Esophagus (tissue), 2 donors: Measurements from ENCODE around the gene LRRC74A. TPM values are rescaled to one million over a fixed set of nuclear protein-coding genes. Genes with fewer than 3 reads are reported as not detected.

Experiments
- H3K27ac ChIP-seq, 2 donors: one replicate each; pipeline ENCODE4 v1.5.1; 2013; ENCODE audit warnings: low read depth in 2 of 2, mild to moderate bottlenecking in 2 of 2, inconsistent platforms in 1 of 2, low read length in 1 of 2, moderate library complexity in 1 of 2
- H3K27me3 ChIP-seq, 2 donors: one replicate each; pipeline ENCODE4 v1.6.1; 2013; ENCODE audit warnings: low read length in 2 of 2, control low read depth in 1 of 2, mild to moderate bottlenecking in 1 of 2; ENCODE audit not compliant: insufficient read depth in 2 of 2, control insufficient read depth in 1 of 2
- H3K36me3 ChIP-seq, 2 donors: one replicate each; pipeline ENCODE4 v1.6.1; 2013; ENCODE audit warnings: low read length in 1 of 2; ENCODE audit not compliant: control insufficient read depth in 2 of 2, insufficient read depth in 2 of 2
- H3K4me1 ChIP-seq, 2 donors: one replicate each; pipeline ENCODE4 v1.6.1; 2013; ENCODE audit warnings: low read length in 1 of 2; ENCODE audit not compliant: control insufficient read depth in 2 of 2, insufficient read depth in 2 of 2
- H3K4me3 ChIP-seq, 2 donors: one replicate each; pipeline ENCODE4 v1.5.1; 2013; ENCODE audit warnings: low read length in 2 of 2, mild to moderate bottlenecking in 2 of 2, low read depth in 1 of 2, moderate library complexity in 1 of 2
- H3K9me3 ChIP-seq, 2 donors: one replicate each; pipeline ENCODE4 v1.6.1; 2013; ENCODE audit warnings: mild to moderate bottlenecking in 2 of 2, low read depth in 1 of 2, low read length in 1 of 2, moderate library complexity in 1 of 2; ENCODE audit not compliant: control insufficient read depth in 2 of 2, insufficient read depth in 1 of 2
- WGBS, 2 donors: extraction: QIAGEN DNeasy Blood & Tissue Kit; methylation state at CpG; one replicate each; pipeline ENCODE4 v1.1.7; 2013; 5-methylcytosine and 5-hydroxymethylcytosine counted together
- polyA plus RNA-seq, 2 donors: library from polyadenylated mRNA; stranded (reverse); fragments of 200-250 nt; gene quantifications; one replicate each; pipeline ENCODE4 v1.2.3, GENCODE V29; 2013
- donor health status: healthy with polysubstance abuse.
- donor health status: Bipolar disorder and iron deficiency.

Gene LRRC74A
- polyA plus RNA-seq, 2 donors = not detected

DNA sequence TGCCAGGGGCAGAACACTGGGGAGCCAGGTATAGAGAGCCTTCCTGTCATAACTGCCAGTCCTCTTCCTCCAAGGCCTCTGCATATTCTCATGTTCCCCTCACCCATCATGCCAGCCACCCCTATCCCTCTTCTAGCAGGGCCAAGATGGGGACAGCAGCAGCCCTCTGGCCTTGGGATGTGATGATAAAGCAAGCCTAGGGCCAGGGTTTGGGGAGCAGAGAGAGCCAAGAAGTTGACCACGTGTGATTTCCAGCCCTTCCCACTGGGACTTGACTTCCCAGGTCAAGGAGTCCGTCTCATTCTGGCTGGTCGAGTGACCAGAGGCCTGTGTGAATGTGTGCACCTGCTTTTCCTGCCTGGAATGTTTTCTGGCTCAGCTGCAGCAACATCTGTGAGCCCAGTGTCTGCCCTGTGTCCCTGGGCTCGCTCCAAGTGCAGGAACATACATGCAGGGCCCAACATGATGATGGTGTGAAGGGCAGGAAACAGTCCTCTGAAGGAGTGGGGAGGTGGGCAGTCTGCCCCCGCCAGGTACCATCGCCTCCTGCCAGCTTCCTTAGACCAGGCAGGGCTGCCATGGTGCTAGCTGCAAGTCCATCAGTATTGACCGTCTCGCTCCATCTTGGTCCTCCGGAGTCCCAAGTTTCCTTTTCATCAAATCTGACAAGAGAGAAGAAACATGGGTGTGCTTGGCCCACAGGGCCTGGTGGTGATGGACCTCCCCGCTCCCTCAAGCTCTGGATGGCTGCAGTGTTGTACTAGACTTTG lies 43.9 kb upstream of the LRRC74A start:
- H3K27ac ChIP-seq = no peak overlapping the region
- peaks cover 4 to 15% of the 10 kb centered on the region in 2 donors for H3K36me3 ChIP-seq
- H3K4me1 ChIP-seq = peaks cover 2 to 4% of the 10 kb centered on the region in 2 donors
- no peaks in the 10 kb centered on the region for H3K9me3 ChIP-seq
- H3K27me3 ChIP-seq = no peaks in the 10 kb centered on the region
- 76 to 79% methylated on average over 10 of the region's 10 CpGs for WGBS, 2 donors
- H3K4me3 ChIP-seq = no peak overlapping the region

DNA sequence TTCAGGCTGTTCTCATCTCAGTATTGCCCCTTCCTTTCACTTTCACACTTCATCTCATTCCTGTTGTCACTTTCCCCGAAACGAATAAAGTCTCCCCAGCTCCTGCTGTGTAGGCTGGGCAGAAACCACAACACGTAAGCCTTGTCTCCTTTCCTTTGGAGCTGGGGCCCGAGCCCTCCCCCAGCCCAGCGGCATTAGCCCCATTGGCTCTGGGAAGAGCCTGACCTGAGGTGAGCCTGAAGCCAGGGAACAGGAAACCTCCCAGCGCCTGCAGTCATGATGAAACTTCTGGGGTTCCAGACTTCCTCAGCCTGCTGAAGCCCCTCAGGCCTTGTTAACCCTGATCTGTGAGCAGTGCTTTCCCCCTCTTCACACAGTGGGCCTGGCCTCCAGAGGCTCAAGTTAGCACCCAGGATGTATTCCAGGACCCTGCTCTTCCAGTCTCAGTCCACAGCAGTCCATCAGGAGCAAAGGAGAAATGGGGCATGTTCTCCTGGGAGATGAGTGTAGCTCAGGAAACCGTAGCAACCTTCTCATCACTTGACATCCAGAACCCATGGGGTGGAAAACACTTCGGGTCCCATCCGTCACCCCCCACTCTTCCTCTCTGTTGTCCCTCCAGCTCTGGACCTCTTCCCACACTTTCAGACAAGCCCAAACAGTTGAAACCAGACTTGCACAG lies 43.2 kb upstream of the LRRC74A start:
- H3K4me3 ChIP-seq = no peak overlapping the region
- H3K36me3 ChIP-seq = peaks cover 11 to 20% of the 10 kb centered on the region in 2 donors
- no peaks in the 10 kb centered on the region for H3K9me3 ChIP-seq
- H3K27me3 ChIP-seq = no peaks in the 10 kb centered on the region
- 48 to 52% methylated on average over 8 to 9 of the region's 9 CpGs for WGBS, 2 donors
- no peak overlapping the region for H3K27ac ChIP-seq
- H3K4me1 ChIP-seq = peaks cover 2 to 4% of the 10 kb centered on the region in 2 donors

- WGBS, 2 donors = 81% methylated on average over 6 of the region's 6 CpGs
- Histone ChIP-seq H3K27me3 (no peaks in the 10 kb centered on the region), H3K9me3 (no peaks in the 10 kb centered on the region), H3K4me1 (peaks cover 2 to 4% of the 10 kb centered on the region in 2 donors), H3K27ac (no peak overlapping the region), H3K36me3 (peaks cover 17 to 27% of the 10 kb centered on the region in 2 donors), H3K4me3 (no peak overlapping the region)
These were observed 41.8 kb upstream of the LRRC74A start for GRCh38 chr14:76784266-76784874.

GRCh38 chr14:76784881-76785280 lies 41.3 kb upstream of the LRRC74A start:
- peaks cover 17 to 27% of the 10 kb centered on the region in 2 donors for H3K36me3 ChIP-seq

GRCh38 chr14:76786601-76787000 lies 39.6 kb upstream of the LRRC74A start:
- no peaks in the 10 kb centered on the region for H3K27me3 ChIP-seq
- no peak overlapping the region for H3K27ac ChIP-seq
- WGBS, 2 donors = 96 to 99% methylated on average over 2 of the region's 2 CpGs
- peaks cover 24 to 30% of the 10 kb centered on the region in 2 donors for H3K36me3 ChIP-seq
- no peaks in the 10 kb centered on the region for H3K9me3 ChIP-seq
- H3K4me3 ChIP-seq = no peak overlapping the region
- H3K4me1 ChIP-seq = peaks cover 0 to 3% of the 10 kb centered on the region in 2 donors

More at GRCh38 chr14:76784881-76785280, 41.3 kb upstream of the LRRC74A start:
- Histone ChIP-seq H3K4me3 (no peak overlapping the region), H3K27me3 (no peaks in the 10 kb centered on the region), H3K9me3 (no peaks in the 10 kb centered on the region), H3K4me1 (peaks cover 2 to 4% of the 10 kb centered on the region in 2 donors), H3K27ac (no peak overlapping the region)
- 46 to 47% methylated on average over 2 of the region's 2 CpGs for WGBS, 2 donors

DNA sequence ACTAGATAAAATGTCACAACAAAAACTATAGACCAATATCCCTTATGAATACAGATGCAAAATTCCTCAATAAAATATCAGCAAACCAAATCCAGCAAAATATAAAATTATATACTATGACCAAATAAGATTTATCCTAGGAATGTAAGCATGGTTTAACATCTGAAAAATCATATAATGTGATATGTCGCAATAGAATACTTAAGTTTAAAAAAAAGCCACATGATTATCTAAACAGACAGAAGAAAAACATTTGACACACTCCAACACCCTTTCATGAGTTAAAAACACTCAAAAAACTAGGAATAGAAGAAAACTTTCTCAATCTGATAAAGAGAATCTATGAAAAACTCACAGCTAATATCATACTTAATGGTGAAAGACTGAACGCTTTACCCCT lies 33.8 kb upstream of the LRRC74A start:
- H3K9me3 ChIP-seq = no peaks in the 10 kb centered on the region
- H3K4me1 ChIP-seq = no peaks in the 10 kb centered on the region
- no peak overlapping the region for H3K27ac ChIP-seq
- WGBS, 2 donors = 97 to 98% methylated on average over 2 of the region's 2 CpGs
- H3K27me3 ChIP-seq = no peaks in the 10 kb centered on the region
- no peak overlapping the region for H3K4me3 ChIP-seq
- H3K36me3 ChIP-seq = peaks cover 18 to 22% of the 10 kb centered on the region in 2 donors

DNA sequence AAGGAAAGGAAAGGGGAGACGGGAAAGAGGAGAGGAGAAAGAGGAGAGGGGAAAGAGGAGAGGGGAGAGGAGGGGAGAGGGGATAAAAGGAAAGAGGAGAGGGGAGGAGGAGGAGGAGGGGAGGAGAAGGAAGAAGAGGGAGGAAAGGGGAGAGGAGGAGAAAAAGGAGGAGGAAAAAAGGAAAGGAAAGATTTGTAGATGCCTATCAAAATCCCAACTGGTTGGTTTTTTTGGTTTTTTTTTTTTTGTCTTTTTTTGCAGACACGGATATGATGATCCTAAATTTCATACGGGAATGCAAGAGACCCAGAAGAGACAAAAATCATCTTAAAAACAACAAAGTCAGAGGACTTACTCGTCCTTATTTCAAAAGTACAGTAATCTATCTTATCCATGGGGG lies 32.9 kb upstream of the LRRC74A start:
- Histone ChIP-seq H3K9me3 (no peaks in the 10 kb centered on the region), H3K27ac (no peak overlapping the region), H3K4me1 (no peaks in the 10 kb centered on the region), H3K4me3 (no peak overlapping the region), H3K27me3 (no peaks in the 10 kb centered on the region), H3K36me3 (peaks cover 10 to 16% of the 10 kb centered on the region in 2 donors)
- WGBS, 2 donors = 92 to 94% methylated on average over 3 of the region's 4 CpGs

DNA sequence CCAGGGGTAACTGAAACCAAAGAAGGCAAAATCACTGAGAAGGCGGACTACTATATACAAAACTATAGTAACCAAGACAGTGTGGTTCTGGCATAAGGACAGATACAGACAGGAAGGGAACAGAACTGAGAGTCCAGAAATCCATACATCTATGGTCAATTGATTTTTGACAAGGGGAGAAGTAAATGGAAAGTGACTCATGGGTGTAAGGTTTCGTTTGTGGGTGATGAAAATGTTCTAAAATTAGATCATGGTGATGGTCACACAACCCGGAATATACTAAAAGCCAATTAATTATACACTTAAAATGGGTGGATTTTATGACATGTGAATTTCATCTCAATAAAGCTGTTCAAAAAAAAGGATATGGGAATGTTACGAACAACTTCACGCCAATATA lies 32.3 kb upstream of the LRRC74A start:
- Histone ChIP-seq H3K9me3 (no peaks in the 10 kb centered on the region), H3K27me3 (no peaks in the 10 kb centered on the region), H3K27ac (no peak overlapping the region), H3K36me3 (peaks cover 6 to 13% of the 10 kb centered on the region in 2 donors), H3K4me1 (no peaks in the 10 kb centered on the region), H3K4me3 (no peak overlapping the region)
- 85 to 88% methylated on average over 5 of the region's 5 CpGs for WGBS, 2 donors

- Histone ChIP-seq H3K4me1 (no peaks in the 10 kb centered on the region), H3K27ac (no peak overlapping the region), H3K4me3 (no peak overlapping the region), H3K36me3 (peaks cover 13 to 15% of the 10 kb centered on the region in 2 donors), H3K27me3 (no peaks in the 10 kb centered on the region), H3K9me3 (no peaks in the 10 kb centered on the region)
- WGBS, 2 donors = 95% methylated on average over 12 of the region's 12 CpGs
These were observed 19.8 kb upstream of the LRRC74A start for GRCh38 chr14:76806446-76806845.
